Measurements from ENCODE around the gene LMX1A. TPM values are rescaled to one million over a fixed set of nuclear protein-coding genes. Genes with fewer than 3 reads are reported as not detected.

LMX1A gene
- total and polyA plus RNA-seq, 2 of the 13 experiments (the other 11 are each of a cell fraction or from before 2014, with no cell fraction given), result 0.07 TPM; not detected in 1

- TF ChIP-seq STAT6 (CRISPR knock-in tag; IDR thresholded peaks at IDR 0.05; ENCODE audit: borderline replicate concordance) (no peak), JUN (CRISPR knock-in tag; IDR thresholded peaks at IDR 0.05) (no peak)
Observed at GRCh38 chr1:165355139-165355976, 1.2 kb downstream of the LMX1A start (continued).

GRCh38 chr1:165354739-165355138, 1.8 kb downstream of the LMX1A start:
- H3K27me3 ChIP-seq (ENCODE audit: control insufficient read depth in 1 of 2, insufficient read depth in 2 of 2, low read length in 2 of 2), result no peaks in the 10 kb centered on the region
- no peak overlapping the region for H3K27ac ChIP-seq (ENCODE audit: extremely low read length, insufficient read depth, low read length)
- ATAC-seq, result no peak
- in situ Hi-C loops (cut with HindIII; ENCODE audit: extremely low pct_ligation_motif_present, low pct_unique_long_range_greater_than_20kb) (no loop called here), intact Hi-C loops (cut with micrococcal nuclease; ENCODE audit: unreplicated experiment) (no loop called here)
- H3K9ac ChIP-seq (ENCODE audit: insufficient read depth, low read depth, low read length), result no peak overlapping the region
- ChIA-PET POLR2A (no interaction called here), CTCF (ENCODE audit: low intra/inter-chr PET ratio, low total read pairs) (no interaction called here)
- BruUV-seq (replicated peaks), result no TSS peak
- no peak for FAIRE-seq
- H3K36me3 ChIP-seq (replicated peaks in 1 of 2; ENCODE audit: control insufficient read depth in 1 of 2, insufficient read depth in 2 of 2, low read length in 2 of 2), result no peaks in the 10 kb centered on the region
- no peak overlapping the region for H3K4me2 ChIP-seq (ENCODE audit: low read depth, low read length)
- no peaks in the 10 kb centered on the region for H3K9me3 ChIP-seq (ENCODE audit: low read length)
- H3K79me2 ChIP-seq (ENCODE audit: insufficient read depth, low read length), result no peaks in the 10 kb centered on the region
- H3K4me3 ChIP-seq (replicated peaks in 1 of 3; ENCODE audit: insufficient read depth in 1 of 3, low read depth in 2 of 3, low read length in 3 of 3), result no peak overlapping the region
- H4K20me1 ChIP-seq (ENCODE audit: insufficient read depth, low read length), result no peaks in the 10 kb centered on the region
- no peak for DNase-seq (ENCODE audit: low spot score)
- H2AFZ ChIP-seq (ENCODE audit: low read length), result no peak overlapping the region
- 59% methylated on average over 12 of the region's 22 CpGs for WGBS (ENCODE audit: low lambda C conversion rate)
- no peaks in the 10 kb centered on the region for H3K4me1 ChIP-seq (ENCODE audit: insufficient read depth, low read length)
- TF ChIP-seq MBNL3 (CRISPR knock-in tag; conservative IDR thresholded peaks at IDR 0.05) (no peak), BRCA1 (CRISPR knock-in tag; IDR thresholded peaks at IDR 0.05) (no peak), FOSL1 (CRISPR knock-in tag; IDR thresholded peaks at IDR 0.05; ENCODE audit: borderline replicate concordance) (no peak), ZFP41 (CRISPR knock-in tag; IDR thresholded peaks at IDR 0.05; ENCODE audit: borderline replicate concordance) (no peak), EP300 (IDR thresholded peaks at IDR 0.05; ENCODE audit: low read depth in 2 of 2, low read length in 2 of 2) (no peak), EP300 (CRISPR knock-in tag; IDR thresholded peaks at IDR 0.05; ENCODE audit: borderline replicate concordance) (no peak), FOXA3 (CRISPR knock-in tag; IDR thresholded peaks at IDR 0.05) (no peak), ZNF432 (CRISPR knock-in tag; IDR thresholded peaks at IDR 0.05; ENCODE audit: borderline replicate concordance) (no peak), U2AF2 (IDR thresholded peaks at IDR 0.05; ENCODE audit: low read depth, low read length) (no peak), RBM39 (IDR thresholded peaks at IDR 0.05; ENCODE audit: low read depth, low read length, poor library complexity, severe bottlenecking) (no peak), NFE2L1 (CRISPR knock-in tag; IDR thresholded peaks at IDR 0.05; ENCODE audit: borderline replicate concordance) (no peak), ESRRA (CRISPR knock-in tag; IDR thresholded peaks at IDR 0.05; ENCODE audit: low read depth) (no peak), ZNF276 (CRISPR knock-in tag; IDR thresholded peaks at IDR 0.05; ENCODE audit: low read depth) (no peak), ZNF605 (CRISPR knock-in tag; IDR thresholded peaks at IDR 0.05) (no peak), ISX (CRISPR knock-in tag; conservative IDR thresholded peaks at IDR 0.05) (no peak)
